ENCODE results near the gene ARHGAP18.

The ARHGAP18 gene

DNA sequence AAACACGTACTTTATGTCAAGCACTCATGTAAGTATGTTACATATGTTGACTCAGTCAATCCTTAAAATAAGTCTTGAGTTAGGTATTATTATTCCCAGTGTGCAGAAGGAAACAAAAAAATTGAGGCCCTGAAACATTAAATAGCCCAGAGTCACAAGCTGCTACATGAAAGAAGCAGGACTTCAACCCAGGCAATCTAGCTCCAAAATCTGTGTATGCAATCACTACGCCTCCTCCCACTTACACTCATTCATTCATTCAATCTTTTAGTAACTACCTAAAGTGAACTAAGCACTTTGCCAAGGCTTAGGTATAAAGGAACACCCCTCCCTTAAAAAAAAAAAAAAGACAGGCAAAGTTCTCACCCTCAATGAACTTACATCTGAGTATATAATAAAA is 9.3 kb downstream of the ARHGAP18 start:
- TF ChIP-seq EZH2phosphoT487 (conservative IDR thresholded peaks at IDR 0.05; ENCODE audit: low read length), result no peak
- TF ChIP-seq, protein P1, sequence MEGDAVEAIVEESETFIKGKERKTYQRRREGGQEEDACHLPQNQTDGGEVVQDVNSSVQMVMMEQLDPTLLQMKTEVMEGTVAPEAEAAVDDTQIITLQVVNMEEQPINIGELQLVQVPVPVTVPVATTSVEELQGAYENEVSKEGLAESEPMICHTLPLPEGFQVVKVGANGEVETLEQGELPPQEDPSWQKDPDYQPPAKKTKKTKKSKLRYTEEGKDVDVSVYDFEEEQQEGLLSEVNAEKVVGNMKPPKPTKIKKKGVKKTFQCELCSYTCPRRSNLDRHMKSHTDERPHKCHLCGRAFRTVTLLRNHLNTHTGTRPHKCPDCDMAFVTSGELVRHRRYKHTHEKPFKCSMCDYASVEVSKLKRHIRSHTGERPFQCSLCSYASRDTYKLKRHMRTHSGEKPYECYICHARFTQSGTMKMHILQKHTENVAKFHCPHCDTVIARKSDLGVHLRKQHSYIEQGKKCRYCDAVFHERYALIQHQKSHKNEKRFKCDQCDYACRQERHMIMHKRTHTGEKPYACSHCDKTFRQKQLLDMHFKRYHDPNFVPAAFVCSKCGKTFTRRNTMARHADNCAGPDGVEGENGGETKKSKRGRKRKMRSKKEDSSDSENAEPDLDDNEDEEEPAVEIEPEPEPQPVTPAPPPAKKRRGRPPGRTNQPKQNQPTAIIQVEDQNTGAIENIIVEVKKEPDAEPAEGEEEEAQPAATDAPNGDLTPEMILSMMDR (IDR thresholded peaks at IDR 0.05; ENCODE audit: insufficient read depth, low read length, poor library complexity, severe bottlenecking), result no peak
- Histone ChIP-seq H3K27me3 (ENCODE audit: low read length) (no peaks in the 10 kb centered on the region), H3K4me2 (ENCODE audit: low read depth, low read length, poor library complexity, severe bottlenecking) (no peak overlapping the region), H3K79me2 (ENCODE audit: insufficient read depth, low read length) (no peaks in the 10 kb centered on the region), H2AFZ (ENCODE audit: low read depth, low read length, severe bottlenecking) (no peak overlapping the region), H3K9me2 (replicated peaks; ENCODE audit: insufficient read depth, low read length) (no peaks in the 10 kb centered on the region), H3K36me3 (ENCODE audit: low read length) (no peaks in the 10 kb centered on the region), H4K20me1 (ENCODE audit: low read depth, low read length) (no peaks in the 10 kb centered on the region), H3K9ac (ENCODE audit: low read length) (no peak overlapping the region), H3K4me3 (ENCODE audit: insufficient read depth, low read length, poor library complexity, severe bottlenecking) (no peak overlapping the region), H3F3A (ENCODE audit: insufficient read depth) (no peaks in the 10 kb centered on the region), H3K27ac (ENCODE audit: low read depth, low read length) (no peak overlapping the region), H3K9me3 (ENCODE audit: insufficient read depth, low read length) (no peaks in the 10 kb centered on the region)

DNA sequence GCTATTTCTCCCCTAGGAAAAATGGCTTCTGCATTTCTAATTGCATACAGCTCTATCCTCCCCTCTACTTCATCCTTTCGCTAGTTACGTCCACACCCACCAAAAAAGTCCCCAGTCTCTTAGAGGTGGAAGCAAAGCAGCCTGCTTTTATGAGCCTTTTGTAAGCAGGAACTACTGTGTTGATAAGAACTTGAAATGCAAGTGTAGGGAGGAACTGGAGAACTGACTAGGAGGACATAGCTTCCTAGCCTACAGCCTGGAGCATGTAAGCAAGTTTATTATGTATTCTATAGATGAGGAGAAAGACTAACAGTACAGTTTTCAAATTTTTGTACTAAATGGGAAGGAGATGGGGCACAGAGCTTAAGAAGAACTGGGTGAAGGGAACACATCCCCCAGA is 10.3 kb downstream of the ARHGAP18 start:
- H3K9me3 ChIP-seq (ENCODE audit: insufficient read depth, low read length), result no peaks in the 10 kb centered on the region
- no peak for TF ChIP-seq EZH2phosphoT487 (conservative IDR thresholded peaks at IDR 0.05; ENCODE audit: low read length)
- TF ChIP-seq, protein P1 (IDR thresholded peaks at IDR 0.05; ENCODE audit: insufficient read depth, low read length, poor library complexity, severe bottlenecking), result no peak
- H3K27ac ChIP-seq (ENCODE audit: low read depth, low read length), result no peak overlapping the region
- no peaks in the 10 kb centered on the region for H3K79me2 ChIP-seq (ENCODE audit: insufficient read depth, low read length)
- no peaks in the 10 kb centered on the region for H3K27me3 ChIP-seq (ENCODE audit: low read length)
- H3K36me3 ChIP-seq (ENCODE audit: low read length), result no peaks in the 10 kb centered on the region
- H4K20me1 ChIP-seq (ENCODE audit: low read depth, low read length), result no peaks in the 10 kb centered on the region
- no peaks in the 10 kb centered on the region for H3K9me2 ChIP-seq (replicated peaks; ENCODE audit: insufficient read depth, low read length)
- no peak overlapping the region for H3K9ac ChIP-seq (ENCODE audit: low read length)
- no peaks in the 10 kb centered on the region for H3F3A ChIP-seq (ENCODE audit: insufficient read depth)
- H3K4me3 ChIP-seq (ENCODE audit: insufficient read depth, low read length, poor library complexity, severe bottlenecking), result no peak overlapping the region
- no peak overlapping the region for H3K4me2 ChIP-seq (ENCODE audit: low read depth, low read length, poor library complexity, severe bottlenecking)
- no peak overlapping the region for H2AFZ ChIP-seq (ENCODE audit: low read depth, low read length, severe bottlenecking)

DNA sequence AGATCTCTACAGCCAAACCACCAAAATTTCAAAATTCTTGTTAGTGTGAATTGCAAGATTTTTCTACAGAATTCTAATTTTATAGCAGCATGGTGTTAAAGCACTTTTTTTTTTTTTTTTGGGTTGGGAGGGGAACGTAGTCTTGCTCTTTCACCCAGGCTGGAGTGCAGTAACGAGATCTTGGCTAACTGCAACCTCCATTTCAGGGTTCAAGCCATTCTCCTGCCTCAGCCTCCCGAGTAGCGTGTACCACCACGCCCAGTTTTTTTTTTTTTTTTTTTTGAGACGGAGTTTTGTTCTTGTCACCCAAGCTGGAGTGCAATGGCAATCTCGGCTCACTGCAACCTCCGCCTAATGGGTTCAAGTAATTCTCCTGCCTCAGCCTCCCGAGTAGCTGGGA is 11.5 kb downstream of the ARHGAP18 start:
- Histone ChIP-seq H3K9me2 (replicated peaks; ENCODE audit: insufficient read depth, low read length) (no peaks in the 10 kb centered on the region), H3K36me3 (ENCODE audit: low read length) (no peaks in the 10 kb centered on the region), H3F3A (ENCODE audit: insufficient read depth) (no peaks in the 10 kb centered on the region), H3K4me3 (ENCODE audit: insufficient read depth, low read length, poor library complexity, severe bottlenecking) (no peak overlapping the region), H3K9ac (ENCODE audit: low read length) (no peak overlapping the region), H3K4me2 (ENCODE audit: low read depth, low read length, poor library complexity, severe bottlenecking) (no peak overlapping the region), H3K27me3 (ENCODE audit: low read length) (no peaks in the 10 kb centered on the region), H2AFZ (ENCODE audit: low read depth, low read length, severe bottlenecking) (no peak overlapping the region), H3K9me3 (ENCODE audit: insufficient read depth, low read length) (no peaks in the 10 kb centered on the region), H4K20me1 (ENCODE audit: low read depth, low read length) (no peaks in the 10 kb centered on the region), H3K79me2 (ENCODE audit: insufficient read depth, low read length) (no peaks in the 10 kb centered on the region), H3K27ac (ENCODE audit: low read depth, low read length) (no peak overlapping the region)
- no peak for TF ChIP-seq EZH2phosphoT487 (conservative IDR thresholded peaks at IDR 0.05; ENCODE audit: low read length)
- TF ChIP-seq, protein P1 (IDR thresholded peaks at IDR 0.05; ENCODE audit: insufficient read depth, low read length, poor library complexity, severe bottlenecking), result no peak

Data from SU-DHL-6 (cell line).